Right lobe of liver (tissue), 6 donors: ENCODE results near the gene ERCC4. TPM values are rescaled to one million over a fixed set of nuclear protein-coding genes. Genes with fewer than 3 reads are reported as not detected.

Experiments used
- ATAC-seq, 4 donors: fragments of 200-7000 bp; cut with Tn5 transposase; one replicate each; pipeline ENCODE4 v1.9.1; 2020; ENCODE audit warnings: mild to moderate bottlenecking in 4 of 4, moderate library complexity in 4 of 4
- DNase-seq, 3 donors: peaks; one replicate each; pipeline ENCODE4 v3.0.0-alpha.2; 2020
- H3K27ac ChIP-seq, 3 donors: fragments of 200-600 bp; one replicate each; pipeline ENCODE4 v1.8.0; 2022
- H3K27me3 ChIP-seq, 2 donors: fragments of 200-600 bp; one replicate each; pipeline ENCODE4 v1.8.0; 2022
- H3K36me3 ChIP-seq, 4 donors: fragments of 200-600 bp; sonication (generic) in 1 of 4; one replicate each; pipeline versions ENCODE4 v1.5.1 to v1.8.0; 2017 to 2022; ENCODE audit warnings: control low read depth in 1 of 4
- H3K4me1 ChIP-seq, 4 donors: fragments of 200-600 bp; sonication (generic) in 1 of 4; one replicate each; pipeline versions ENCODE4 v1.5.1 to v1.8.0; 2017 to 2022; ENCODE audit warnings: control low read depth in 1 of 4
- H3K4me3 ChIP-seq, 3 donors: fragments of 200-600 bp; one replicate each; pipeline ENCODE4 v1.8.0; 2022
- H3K9me3 ChIP-seq, 4 donors: fragments of 200-600 bp; sonication (generic) in 1 of 4; one replicate each; pipeline versions ENCODE4 v1.5.1 to v1.8.0; 2017 to 2022; ENCODE audit warnings: control low read depth in 1 of 4
- POLR2A ChIP-seq: fragments of 450-650 bp; IDR thresholded peaks from one replicate; pipeline ENCODE4 v1.6.1; 2017; ENCODE audit warnings: antibody characterized with exemption, mild to moderate bottlenecking
- WGBS: methylation state at CpG from one replicate; pipeline ENCODE4 v1.1.6; 2018; ENCODE audit warnings: low coverage, low lambda C conversion rate; ENCODE audit not compliant: insufficient coverage; ENCODE audit errors: missing lambda C conversion rate; 5-methylcytosine and 5-hydroxymethylcytosine counted together
- intact Hi-C, 2 donors: fragments of 100-400 bp; cut with DNase I; formaldehyde crosslinking; loops; one replicate each; pipeline versions ENCODE4 v1.11.2 to v1.14.1; 2022
- total RNA-seq, 6 experiments: library from RNA; depleted of rRNA in 2 of 6; stranded (reverse); fragments of >200 nt in 2 of 6; fragmentation: NEBNext Ultra II Directional in 3 of 6; extraction: Animal tissue kit (Norgen Biotek cat#: 25700) in 3 of 6; gene quantifications; one replicate each; pipeline versions ENCODE4 v1.1.0 to v1.2.4, GENCODE V29; 2016 to 2023
- TF ChIP-seq, protein P1 (sequence below), 4 donors: fragments of 200-600 bp in 3 of 4; fragments of 450-650 bp in 1 of 4; IDR thresholded peaks; one replicate each; pipeline versions ENCODE4 v1.5.1 to v1.8.0; 2016 to 2022; ENCODE audit warnings: antibody characterized with exemption in 4 of 4, mild to moderate bottlenecking in 2 of 4
- donor health status: DM: no; HTN: yes; CAD: no.
- donor health status: DM: no; HTN: no; CAD: no.
- donor health status: DM: no; HTN: no; CAD: no.
- donor health status: DM: no; HTN: yes; CAD: no.
- donor health status: DM: no; HTN: yes; CAD: no.

Gene ERCC4
- total RNA-seq, 6 experiments from 2014 or later: 3.4 to 7.3 (median 5.7) TPM

GRCh38 chr16:13996778-13997288 lies 76.9 kb downstream of the ERCC4 start:
- WGBS: 78% methylated on average over 6 of the region's 11 CpGs
- Histone ChIP-seq H3K9me3 (no peaks in the 10 kb centered on the region), H3K27ac (no peak overlapping the region), H3K36me3 (no peaks in the 10 kb centered on the region), H3K4me1 (peaks cover 0 to 31% (median 10%) of the 10 kb centered on the region in 4 donors), H3K27me3 (no peaks in the 10 kb centered on the region), H3K4me3 (no peak overlapping the region)
- intact Hi-C loops: no loop called here
- no peak for TF ChIP-seq POLR2A
- TF ChIP-seq, protein P1, sequence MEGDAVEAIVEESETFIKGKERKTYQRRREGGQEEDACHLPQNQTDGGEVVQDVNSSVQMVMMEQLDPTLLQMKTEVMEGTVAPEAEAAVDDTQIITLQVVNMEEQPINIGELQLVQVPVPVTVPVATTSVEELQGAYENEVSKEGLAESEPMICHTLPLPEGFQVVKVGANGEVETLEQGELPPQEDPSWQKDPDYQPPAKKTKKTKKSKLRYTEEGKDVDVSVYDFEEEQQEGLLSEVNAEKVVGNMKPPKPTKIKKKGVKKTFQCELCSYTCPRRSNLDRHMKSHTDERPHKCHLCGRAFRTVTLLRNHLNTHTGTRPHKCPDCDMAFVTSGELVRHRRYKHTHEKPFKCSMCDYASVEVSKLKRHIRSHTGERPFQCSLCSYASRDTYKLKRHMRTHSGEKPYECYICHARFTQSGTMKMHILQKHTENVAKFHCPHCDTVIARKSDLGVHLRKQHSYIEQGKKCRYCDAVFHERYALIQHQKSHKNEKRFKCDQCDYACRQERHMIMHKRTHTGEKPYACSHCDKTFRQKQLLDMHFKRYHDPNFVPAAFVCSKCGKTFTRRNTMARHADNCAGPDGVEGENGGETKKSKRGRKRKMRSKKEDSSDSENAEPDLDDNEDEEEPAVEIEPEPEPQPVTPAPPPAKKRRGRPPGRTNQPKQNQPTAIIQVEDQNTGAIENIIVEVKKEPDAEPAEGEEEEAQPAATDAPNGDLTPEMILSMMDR (IDR thresholded peaks at IDR 0.05): no peak
- DNase-seq: no peak
- ATAC-seq: no peak

DNA sequence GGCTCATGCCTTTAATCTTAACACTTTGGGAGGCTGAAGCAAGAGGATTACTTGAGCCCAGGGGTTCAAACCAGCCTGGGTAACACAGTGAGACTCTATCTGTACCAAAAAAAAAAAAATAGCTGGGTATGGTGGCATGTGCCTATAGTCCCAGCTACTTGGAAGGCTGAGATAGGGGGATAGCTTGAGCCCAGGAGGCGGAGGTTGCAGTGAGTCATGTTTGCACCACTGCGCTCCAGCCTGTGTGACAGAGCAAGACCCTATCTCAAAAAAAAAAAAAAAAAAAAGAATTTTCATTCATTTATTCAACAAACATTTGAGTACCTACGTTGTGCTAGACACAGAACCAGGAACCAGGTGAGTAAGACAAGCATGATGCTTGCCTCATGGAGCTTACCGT lies 77.6 kb downstream of the ERCC4 start:
- no peak overlapping the region for H3K27ac ChIP-seq
- DNase-seq: no peak
- no peak overlapping the region for H3K4me3 ChIP-seq
- TF ChIP-seq, protein P1 (IDR thresholded peaks at IDR 0.05): no peak
- no peak for TF ChIP-seq POLR2A
- peaks cover 0 to 31% (median 10%) of the 10 kb centered on the region in 4 donors for H3K4me1 ChIP-seq
- intact Hi-C loops: no loop called here
- no peaks in the 10 kb centered on the region for H3K27me3 ChIP-seq
- ATAC-seq: no peak
- H3K9me3 ChIP-seq: no peaks in the 10 kb centered on the region
- no peaks in the 10 kb centered on the region for H3K36me3 ChIP-seq
- WGBS: 64% methylated on average over 4 of the region's 4 CpGs

GRCh38 chr16:13997933-13998332 lies 78.0 kb downstream of the ERCC4 start:
- no peak for TF ChIP-seq POLR2A
- TF ChIP-seq, protein P1 (IDR thresholded peaks at IDR 0.05): no peak
- H3K4me1 ChIP-seq: peaks cover 0 to 31% (median 10%) of the 10 kb centered on the region in 4 donors
- peak; percentile 43 to 70 (median 52) for ATAC-seq
- no peak overlapping the region for H3K27ac ChIP-seq
- intact Hi-C loops: no loop called here
- H3K9me3 ChIP-seq: no peaks in the 10 kb centered on the region
- H3K4me3 ChIP-seq: no peak overlapping the region
- WGBS: 25% methylated on average over 5 of the region's 5 CpGs
- H3K27me3 ChIP-seq: no peaks in the 10 kb centered on the region
- DNase-seq: no peak
- H3K36me3 ChIP-seq: no peaks in the 10 kb centered on the region

DNA sequence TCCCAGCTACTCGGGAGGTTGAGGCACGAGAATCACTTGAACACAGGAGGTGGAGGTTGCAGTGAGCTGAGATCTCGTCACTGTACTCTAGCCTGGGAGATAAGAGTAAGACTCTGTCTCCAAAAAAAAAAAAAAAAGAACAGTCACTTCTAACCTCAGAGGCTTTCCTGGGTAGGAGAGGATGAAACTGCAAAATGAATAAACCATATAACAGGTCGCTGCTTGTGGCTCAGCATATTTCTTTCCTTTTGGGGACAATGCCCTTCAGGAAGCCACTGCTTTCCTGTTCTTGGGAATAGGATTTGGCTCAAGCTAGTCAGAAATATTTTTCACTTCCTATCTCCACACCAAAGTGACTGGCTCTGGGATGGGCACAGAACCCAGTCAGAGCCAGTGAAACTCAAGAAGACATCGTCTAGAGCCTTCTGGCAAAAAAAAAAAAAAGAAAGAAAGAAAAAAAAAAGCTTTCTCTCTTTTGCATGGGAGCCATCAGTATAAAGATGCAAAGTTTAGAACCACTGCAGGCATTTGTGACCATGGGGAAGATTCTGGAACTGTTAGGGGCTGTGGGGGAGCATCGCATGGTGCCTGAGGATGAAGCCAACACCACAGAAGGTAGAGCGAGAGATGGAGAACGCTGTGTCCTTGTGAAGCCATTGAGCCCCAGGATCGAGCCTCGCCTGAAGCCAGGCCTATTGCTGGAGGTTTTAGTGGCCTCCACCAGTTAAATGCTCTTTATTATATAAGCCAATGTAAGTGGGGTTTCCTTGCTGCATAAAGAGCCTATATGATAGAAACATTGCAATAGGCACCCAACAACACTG lies 79.3 kb downstream of the ERCC4 start:
- TF ChIP-seq, protein P1 (IDR thresholded peaks at IDR 0.05): no peak
- no peak for TF ChIP-seq POLR2A
- peaks cover 0 to 27% (median 10%) of the 10 kb centered on the region in 4 donors for H3K4me1 ChIP-seq
- no peak for DNase-seq
- no peaks in the 10 kb centered on the region for H3K9me3 ChIP-seq
- no peak for ATAC-seq
- H3K36me3 ChIP-seq: no peaks in the 10 kb centered on the region
- intact Hi-C loops: no loop called here
- WGBS: 86% methylated on average over 7 of the region's 10 CpGs
- H3K27ac ChIP-seq: no peak overlapping the region
- no peak overlapping the region for H3K4me3 ChIP-seq
- no peaks in the 10 kb centered on the region for H3K27me3 ChIP-seq
